PC-3 (cell line): ENCODE results near the gene CCNK.

ENCODE experiments used
- CTCF ChIP-seq: fragments of 300-600 bp; sonication (generic); conservative IDR thresholded peaks from 2 replicates; pipeline ENCODE4 v1.5.1; 2017; ENCODE audit warnings: antibody characterized with exemption, low read depth, mild to moderate bottlenecking, low read length
- EZH2 ChIP-seq: fragments of 300-600 bp; sonication (generic); IDR thresholded peaks from one replicate; pipeline ENCODE4 v1.6.1; 2017; ENCODE audit warnings: antibody characterized with exemption, mild to moderate bottlenecking, low read length; ENCODE audit not compliant: unreplicated experiment
- EZH2phosphoT487 ChIP-seq: fragments of 300-600 bp; sonication (generic); IDR thresholded peaks from 2 replicates; pipeline ENCODE4 v1.6.1; 2018; ENCODE audit warnings: mild to moderate bottlenecking, antibody characterized with exemption, low read length, borderline replicate concordance

- TF ChIP-seq CTCF: no peak
- TF ChIP-seq EZH2: no peak
- TF ChIP-seq EZH2phosphoT487: no peak
Measured at GRCh38 chr14:99554184-99554583, 73.0 kb downstream of the CCNK start.
